Measurements from ENCODE around the gene MYO3B.

DNA sequence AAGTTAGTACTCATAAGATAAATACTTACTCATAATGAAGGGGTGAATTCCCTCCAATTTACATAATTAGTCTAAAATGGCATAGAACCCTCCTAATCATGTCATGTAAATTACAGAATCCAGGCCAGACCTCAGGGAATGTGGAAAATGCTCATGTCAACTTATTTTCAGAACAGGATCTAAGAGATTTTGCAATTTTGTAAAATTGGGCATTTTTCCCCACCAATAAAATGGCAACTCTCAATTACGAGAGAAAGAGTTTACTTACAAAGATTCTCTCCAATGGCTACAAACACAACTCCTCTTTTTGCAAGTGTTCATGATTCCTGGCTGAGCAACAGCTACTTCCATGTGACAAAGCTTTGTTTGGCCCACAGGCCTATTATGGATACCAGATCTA lies 503.4 kb downstream of the MYO3B start:
- TF ChIP-seq EZH2phosphoT487 (IDR thresholded peaks at IDR 0.05; ENCODE audit: insufficient read depth, low read depth) (no peak), EZH2 (IDR thresholded peaks at IDR 0.05; ENCODE audit: insufficient read depth, poor library complexity, severe bottlenecking) (no peak)

All from GM23248 (cell line).